HEK293T (cell line): ENCODE measurements around the gene MID1.

Experiments used
- ELF4 ChIP-seq: fragments of 450-650 bp; IDR thresholded peaks from 2 replicates; pipeline ENCODE4 v1.6.1; 2017; ENCODE audit warnings: antibody characterized with exemption
- FOXM1 ChIP-seq: fragments of 450-650 bp; IDR thresholded peaks from 2 replicates; pipeline ENCODE4 v1.6.1; 2017; ENCODE audit warnings: mild to moderate bottlenecking, borderline replicate concordance
- SP1 ChIP-seq: fragments of 450-650 bp; IDR thresholded peaks from 2 replicates; pipeline ENCODE4 v1.6.1; 2017

DNA sequence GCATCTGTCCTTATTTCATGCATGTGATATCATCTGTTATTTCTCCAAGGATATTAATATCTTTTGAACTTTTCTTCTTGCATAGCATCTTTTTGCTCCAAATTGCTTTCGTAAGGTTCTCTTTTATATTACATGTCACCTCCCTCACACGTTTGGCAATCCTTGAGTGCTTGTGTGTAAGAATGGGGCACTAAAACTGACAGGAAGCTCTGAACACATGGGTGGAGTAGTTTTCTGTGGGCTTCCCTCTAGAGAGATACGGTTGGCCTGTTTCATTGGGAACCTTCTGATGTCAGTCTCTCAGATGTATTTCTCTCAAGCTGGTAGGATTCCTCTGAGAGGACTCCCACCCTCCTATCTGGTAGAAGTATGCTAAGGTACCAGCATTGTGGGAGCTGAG is 223.0 kb downstream of the MID1 start:
- TF ChIP-seq FOXM1 (no peak), ELF4 (no peak), SP1 (no peak)
